ENCODE measurements around the gene ZNF653. TPM values are rescaled to one million over a fixed set of nuclear protein-coding genes. Genes with fewer than 3 reads are reported as not detected.
A peak's percentile ranks its signal among the peaks of the same experiment; 100 is the strongest.

ZNF653 gene
- total and polyA plus RNA-seq, 9 of the 15 experiments (the other 6 are each of a cell fraction or from before 2014, with no cell fraction given): 1.6 to 8.0 (median 4.2) TPM; not detected in 2

DNA sequence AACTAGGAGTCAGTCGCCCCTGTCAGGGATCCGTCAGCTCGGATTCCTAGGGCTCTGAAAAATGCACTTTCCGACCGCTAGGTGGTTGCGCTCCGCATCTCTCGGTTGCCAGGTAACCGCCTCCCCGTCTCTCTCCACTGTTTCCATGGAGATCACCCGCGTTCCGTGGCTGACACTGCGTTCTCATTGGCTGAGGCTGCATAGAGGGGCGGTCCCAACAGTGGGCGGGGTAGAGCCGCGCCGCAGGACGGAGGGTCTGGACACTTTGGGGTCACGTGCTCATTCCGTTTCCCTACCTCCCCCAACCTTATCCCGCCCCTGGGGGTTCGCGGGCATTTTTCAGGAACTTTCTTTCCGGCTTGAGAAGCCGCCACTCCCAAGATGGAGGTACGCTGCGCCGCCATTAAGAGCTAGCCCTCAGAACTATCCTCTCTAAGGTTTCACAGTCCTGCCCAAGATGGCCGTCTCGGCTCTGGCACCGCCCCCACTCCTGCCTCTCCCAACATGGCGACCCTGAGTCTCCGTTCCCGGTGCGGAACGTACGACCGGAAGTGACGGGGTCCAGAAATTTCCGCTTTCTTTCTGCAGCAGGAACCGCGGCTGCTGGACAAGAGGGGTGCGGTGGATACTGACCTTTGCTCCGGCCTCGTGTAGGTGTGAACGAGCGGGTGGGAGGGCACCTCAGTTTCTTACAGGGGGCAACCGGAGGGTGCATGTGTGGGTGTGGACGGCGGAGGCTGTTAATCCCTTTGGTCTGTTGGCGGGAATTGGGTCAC lies 70.4 kb downstream of the ZNF653 start, which contains the start of the genes ODAD3 and PRKCSH (continued):
- TF ChIP-seq MGA (IDR thresholded peaks at IDR 0.05) (no peak; the same call in 1 of the 2 replicates), HNRNPK (IDR thresholded peaks at IDR 0.05; ENCODE audit: low read depth, low read length, poor library complexity, severe bottlenecking) (no peak), BCL6 (CRISPR knock-in tag; IDR thresholded peaks at IDR 0.05) (no peak), ZNF165 (CRISPR knock-in tag; IDR thresholded peaks at IDR 0.05; ENCODE audit: borderline replicate concordance) (no peak), CBX5 (IDR thresholded peaks at IDR 0.05; ENCODE audit: borderline replicate concordance, low read depth) (no peak), TCFL5 (CRISPR knock-in tag; conservative IDR thresholded peaks at IDR 0.05) (no peak), ZNF592 (IDR thresholded peaks at IDR 0.05) (no peak), BCOR (IDR thresholded peaks at IDR 0.05) (no peak), C11orf30 (IDR thresholded peaks at IDR 0.05; ENCODE audit: low read depth) (peak; percentile 57)
- TF ChIP-seq, protein P1, sequence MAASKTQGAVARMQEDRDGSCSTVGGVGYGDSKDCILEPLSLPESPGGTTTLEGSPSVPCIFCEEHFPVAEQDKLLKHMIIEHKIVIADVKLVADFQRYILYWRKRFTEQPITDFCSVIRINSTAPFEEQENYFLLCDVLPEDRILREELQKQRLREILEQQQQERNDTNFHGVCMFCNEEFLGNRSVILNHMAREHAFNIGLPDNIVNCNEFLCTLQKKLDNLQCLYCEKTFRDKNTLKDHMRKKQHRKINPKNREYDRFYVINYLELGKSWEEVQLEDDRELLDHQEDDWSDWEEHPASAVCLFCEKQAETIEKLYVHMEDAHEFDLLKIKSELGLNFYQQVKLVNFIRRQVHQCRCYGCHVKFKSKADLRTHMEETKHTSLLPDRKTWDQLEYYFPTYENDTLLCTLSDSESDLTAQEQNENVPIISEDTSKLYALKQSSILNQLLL (CRISPR knock-in tag; IDR thresholded peaks at IDR 0.05; ENCODE audit: borderline replicate concordance): no peak

All from K562 (cell line).